HuH-7.5 (cell line): ENCODE measurements around the gene RHOT2.

Experiments
- DNase-seq: peaks from one replicate; pipeline ENCODE4 v3.0.0; 2011; ENCODE audit warnings: low spot score

The RHOT2 gene

DNA sequence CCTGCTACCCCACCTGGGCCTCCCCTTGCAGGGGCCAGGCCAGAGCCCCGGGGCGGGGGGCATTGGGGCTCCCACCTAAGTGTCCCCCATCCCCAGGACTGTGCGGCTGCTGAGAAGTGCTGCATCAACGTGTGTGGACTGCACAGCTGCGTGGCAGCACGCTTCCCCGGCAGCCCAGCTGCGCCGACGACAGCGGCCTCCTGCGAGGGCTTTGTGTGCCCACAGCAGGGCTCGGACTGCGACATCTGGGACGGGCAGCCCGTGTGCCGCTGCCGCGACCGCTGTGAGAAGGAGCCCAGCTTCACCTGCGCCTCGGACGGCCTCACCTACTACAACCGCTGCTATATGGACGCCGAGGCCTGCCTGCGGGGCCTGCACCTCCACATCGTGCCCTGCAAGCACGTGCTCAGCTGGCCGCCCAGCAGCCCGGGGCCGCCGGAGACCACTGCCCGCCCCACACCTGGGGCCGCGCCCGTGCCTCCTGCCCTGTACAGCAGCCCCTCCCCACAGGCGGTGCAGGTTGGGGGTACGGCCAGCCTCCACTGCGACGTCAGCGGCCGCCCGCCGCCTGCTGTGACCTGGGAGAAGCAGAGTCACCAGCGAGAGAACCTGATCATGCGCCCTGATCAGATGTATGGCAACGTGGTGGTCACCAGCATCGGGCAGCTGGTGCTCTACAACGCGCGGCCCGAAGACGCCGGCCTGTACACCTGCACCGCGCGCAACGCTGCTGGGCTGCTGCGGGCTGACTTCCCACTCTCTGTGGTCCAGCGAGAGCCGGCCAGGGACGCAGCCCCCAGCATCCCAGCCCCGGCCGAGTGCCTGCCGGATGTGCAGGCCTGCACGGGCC, 35.2 kb upstream of the RHOT2 start:
- no peak for DNase-seq

DNA sequence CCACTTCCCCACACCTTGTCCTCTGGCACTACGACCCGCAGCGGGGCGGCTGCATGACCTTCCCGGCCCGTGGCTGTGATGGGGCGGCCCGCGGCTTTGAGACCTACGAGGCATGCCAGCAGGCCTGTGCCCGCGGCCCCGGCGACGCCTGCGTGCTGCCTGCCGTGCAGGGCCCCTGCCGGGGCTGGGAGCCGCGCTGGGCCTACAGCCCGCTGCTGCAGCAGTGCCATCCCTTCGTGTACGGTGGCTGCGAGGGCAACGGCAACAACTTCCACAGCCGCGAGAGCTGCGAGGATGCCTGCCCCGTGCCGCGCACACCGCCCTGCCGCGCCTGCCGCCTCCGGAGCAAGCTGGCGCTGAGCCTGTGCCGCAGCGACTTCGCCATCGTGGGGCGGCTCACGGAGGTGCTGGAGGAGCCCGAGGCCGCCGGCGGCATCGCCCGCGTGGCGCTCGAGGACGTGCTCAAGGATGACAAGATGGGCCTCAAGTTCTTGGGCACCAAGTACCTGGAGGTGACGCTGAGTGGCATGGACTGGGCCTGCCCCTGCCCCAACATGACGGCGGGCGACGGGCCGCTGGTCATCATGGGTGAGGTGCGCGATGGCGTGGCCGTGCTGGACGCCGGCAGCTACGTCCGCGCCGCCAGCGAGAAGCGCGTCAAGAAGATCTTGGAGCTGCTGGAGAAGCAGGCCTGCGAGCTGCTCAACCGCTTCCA, 34.4 kb upstream of the RHOT2 start:
- DNase-seq, result no peak

DNA sequence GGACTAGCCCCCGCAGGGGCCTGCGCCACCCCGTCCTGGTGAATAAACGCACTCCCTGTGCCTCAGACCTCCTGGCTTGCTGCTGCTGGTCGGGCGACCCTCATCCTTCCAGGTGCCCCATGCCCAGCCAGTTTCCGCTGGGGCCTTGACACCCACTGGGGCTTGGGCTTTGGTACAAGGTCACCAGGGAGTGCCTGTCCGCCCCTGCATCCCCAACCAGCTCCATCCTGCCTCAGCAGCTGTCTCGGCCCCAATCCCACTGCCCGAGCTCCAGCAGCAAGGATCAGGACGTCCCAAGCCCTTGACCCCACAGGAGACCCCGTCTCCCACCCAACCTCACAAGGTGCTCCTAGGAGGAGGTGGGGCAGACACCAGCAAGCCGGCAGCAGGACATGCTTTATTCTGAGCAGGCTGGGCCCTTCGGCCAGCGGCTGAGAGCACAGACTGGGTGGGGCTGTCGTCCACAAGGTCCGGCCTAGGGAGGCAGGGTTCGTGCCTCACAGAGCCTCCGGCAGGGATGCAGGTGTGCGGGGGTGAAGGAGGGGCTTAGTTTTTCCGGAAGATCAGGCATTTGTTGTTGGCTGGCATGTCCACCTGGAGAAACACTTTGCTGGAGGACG, 33.8 kb upstream of the RHOT2 start:
- DNase-seq, result no peak

DNA sequence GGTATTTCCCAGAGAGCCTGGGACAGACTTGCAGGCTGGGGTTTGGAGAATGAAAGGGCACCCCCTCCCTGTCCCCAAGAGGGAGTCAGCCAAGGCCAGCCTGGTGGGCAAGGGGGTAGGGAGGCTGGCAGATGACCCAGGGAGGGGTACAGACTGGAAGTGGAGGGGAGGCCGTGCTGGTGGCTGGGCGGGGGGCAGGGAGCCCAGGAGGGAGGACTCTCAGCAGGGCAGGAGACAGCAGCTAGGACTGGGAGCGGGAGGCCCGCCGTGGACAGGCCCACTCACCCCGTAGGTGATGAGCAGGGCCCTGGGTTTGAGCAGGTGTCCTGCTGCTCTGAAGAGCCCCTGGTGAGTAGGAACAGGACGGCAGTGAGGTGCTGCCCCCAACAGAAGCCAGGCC, 32.9 kb upstream of the RHOT2 start:
- no peak for DNase-seq

DNA sequence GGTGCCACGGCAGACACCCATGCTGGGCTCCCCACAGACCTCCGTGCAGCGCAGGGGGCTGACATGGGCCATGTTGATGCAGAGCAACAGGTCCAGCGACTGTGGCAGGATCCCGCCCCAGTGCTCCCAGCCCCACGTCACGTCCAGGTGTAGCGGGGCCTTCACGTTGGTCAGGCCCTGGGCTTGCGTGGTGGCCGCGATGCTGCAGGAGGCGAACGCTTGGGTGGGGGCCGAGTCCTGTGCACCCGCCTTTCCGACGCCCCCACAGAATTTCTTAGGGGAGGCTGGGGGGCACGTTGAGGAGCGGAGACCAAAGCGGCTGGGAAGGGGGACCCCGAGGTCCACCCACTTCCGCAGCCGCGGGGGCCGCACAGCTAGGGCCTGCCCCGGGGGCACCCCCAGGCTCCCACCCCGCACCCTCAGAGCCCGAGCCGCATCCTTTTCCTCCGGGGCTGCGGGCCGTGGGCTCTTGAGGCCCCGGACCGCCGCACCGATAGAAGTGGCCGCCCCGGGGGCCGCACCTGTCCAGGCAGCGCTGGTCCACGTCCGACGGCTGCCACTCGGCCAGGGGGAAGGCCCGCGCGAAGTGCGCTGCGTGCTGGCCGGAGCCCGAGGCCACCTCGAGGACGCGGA, 32.2 kb upstream of the RHOT2 start:
- DNase-seq, result no peak

- DNase-seq, result peak; percentile 97
Observed at GRCh38 chr16:636206-637080, 31.5 kb upstream of the RHOT2 start, which contains the start of gene METTL26. Gene METTL26, minus strand, starts transcription at chr16:636305. Its CDS starts 15 bp downstream, at chr16:636290.

DNA sequence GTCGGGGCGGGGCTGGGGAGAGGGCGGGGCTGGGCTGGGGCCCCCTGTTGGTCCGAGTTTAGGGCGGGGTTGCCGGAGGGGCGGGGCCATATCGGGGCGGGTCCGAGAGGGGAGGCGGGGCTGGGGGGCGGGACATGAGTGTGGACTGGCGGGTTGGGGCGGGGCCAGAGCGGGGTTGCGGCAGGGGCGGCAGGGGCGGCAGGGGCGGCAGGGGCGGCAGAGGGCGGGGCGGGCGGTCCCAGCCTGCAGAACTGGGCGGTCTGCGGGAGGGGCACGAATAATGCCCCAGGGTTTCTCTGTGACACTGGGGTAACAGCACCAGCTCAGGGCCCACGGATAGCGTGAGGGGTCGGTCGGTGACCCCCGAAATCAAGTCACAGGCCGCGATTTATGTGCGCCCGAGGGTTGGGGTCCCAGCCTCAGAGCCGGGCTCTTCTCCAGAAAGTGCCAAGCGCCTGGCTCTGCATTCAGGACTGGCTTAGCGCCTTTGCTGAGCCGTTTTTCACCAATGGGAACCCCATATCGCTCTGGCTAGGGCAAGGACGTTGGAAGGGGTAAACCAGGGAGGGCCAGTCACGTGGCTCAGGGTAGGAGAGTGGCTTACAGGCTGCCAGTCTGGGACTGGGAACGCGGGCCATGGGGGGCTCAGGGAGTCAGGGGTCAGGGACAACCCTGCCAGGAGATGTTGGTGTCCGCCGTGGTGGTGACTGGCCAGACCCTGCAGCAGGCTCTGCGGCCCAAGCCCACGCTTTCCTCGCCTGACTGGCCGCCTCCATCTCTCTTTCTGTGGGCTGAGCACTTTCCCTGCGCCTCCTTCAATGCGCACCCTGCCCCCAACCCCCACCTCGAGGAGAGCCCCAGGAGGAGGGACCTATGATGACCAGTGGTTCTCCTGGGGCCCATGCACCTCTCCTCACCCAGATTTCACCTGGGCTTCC, 30.6 kb upstream of the RHOT2 start:
- DNase-seq, result peak; percentile 98

DNA sequence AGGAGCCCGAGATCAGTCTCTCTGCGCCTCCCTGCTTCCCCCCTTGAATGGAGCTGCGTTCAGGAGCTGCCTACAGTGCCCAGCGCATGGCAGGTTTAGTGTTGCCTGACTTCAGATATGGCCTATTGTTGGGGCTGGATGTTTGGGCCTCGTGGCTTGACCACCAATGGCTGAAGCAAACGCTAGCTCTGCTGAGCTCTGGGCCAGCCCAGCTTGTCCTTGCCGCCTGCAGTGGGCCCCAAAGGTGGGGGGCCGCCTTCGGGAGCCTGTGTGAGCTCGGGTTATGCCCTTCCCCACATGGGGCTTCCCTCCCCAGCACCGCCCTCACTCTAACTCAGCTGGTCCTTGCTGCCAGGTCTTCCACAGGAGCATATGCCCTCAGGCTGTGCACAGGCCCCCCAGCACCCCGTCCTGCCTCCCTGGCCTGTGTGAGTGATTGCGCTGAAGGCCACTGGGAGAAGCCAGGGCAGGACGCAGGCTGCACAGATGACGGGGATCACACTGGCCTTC, 29.8 kb upstream of the RHOT2 start:
- no peak for DNase-seq

GRCh38 chr16:638836-639235, 29.1 kb upstream of the RHOT2 start:
- no peak for DNase-seq

DNA sequence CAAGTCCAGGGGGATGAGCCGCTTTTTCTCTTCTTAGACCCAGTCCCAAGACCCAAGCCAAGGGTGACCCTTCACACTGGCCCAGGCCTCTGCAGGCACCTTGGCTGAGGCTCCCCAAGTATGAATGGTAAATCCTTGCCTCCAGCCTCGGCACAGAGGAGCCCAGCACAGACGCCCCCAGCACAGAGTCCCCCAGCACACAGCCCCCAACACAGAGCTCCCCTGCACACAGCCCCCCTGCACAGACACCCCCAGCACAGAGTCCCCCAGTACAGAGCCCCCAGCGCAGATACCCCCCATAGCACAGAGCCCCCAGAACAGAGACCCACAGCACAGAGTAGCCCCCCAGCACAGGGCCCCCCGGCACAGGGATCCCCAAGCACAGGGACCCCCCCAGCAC, 27.3 kb upstream of the RHOT2 start:
- no peak for DNase-seq

DNA sequence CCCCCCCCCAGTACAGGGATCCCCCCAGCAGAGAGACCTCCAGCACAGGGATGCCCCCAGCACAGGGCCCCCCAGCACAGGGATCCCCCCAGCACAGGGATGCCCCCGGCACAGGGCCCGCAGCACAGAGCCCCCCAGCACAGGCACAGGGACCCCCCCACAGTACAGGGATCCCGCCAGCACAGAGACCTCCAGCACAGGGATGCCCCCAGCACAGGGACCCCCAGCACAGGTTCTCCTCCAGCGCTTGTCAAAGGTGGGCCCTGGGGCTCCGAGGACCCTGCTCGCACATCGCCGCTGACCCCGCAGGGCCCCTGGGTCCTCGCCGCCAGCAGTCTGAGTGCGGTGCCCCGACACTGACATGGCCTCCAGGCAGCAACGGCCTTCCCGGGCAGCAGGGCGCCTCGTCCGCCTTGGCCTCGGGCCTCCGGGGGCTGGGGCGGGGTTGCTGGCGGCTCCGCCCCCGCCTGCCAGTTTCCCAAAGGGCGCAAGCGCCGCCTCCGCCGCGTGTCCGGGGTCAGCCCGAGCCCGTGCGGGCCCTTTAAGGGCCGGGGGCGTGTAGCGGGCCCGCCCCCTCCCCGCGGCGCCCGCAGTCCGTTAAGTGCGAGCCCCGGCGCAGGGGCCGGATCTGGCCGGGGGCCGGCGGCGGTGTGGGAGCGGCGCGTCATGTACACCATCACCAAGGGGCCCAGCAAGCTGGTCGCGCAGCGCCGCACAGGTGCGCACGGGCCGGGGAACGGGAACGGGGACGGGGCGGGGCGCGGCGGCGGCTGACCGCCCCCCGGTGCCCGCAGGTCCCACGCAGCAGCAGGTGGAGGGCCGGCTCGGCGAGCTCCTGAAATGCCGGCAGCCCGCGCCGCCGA, 26.4 kb upstream of the RHOT2 start, which contains the start of gene MCRIP2:
Gene MCRIP2, plus strand, starts transcription at position 503 of the 863 bp plus-strand sequence. Its CDS starts 164 bp downstream, at position 667.
- peak; percentile 94 for DNase-seq

GRCh38 chr16:642189-643049, 25.5 kb upstream of the RHOT2 start:
- peak; percentile 83 for DNase-seq

DNA sequence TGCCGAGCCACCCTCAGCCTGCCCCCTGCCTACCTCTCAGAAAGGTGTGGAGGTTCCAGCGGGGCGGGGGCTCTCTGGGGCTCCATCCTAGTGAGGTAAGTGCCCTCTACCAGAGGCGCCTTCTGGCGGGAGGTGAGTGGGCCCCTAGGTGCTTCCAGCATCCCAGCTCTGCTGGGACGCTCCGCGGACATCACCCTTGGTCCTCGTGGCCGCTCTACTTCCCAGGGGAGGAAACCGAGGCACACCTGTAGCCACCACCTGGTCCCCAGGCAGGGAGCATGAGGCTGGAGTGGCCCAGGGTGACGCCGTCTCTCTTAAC, 24.9 kb upstream of the RHOT2 start:
- DNase-seq, result no peak

GRCh38 chr16:644556-644955, 23.4 kb upstream of the RHOT2 start:
- no peak for DNase-seq

GRCh38 chr16:645852-646678, 21.9 kb upstream of the RHOT2 start:
- DNase-seq, result peak; percentile 93

DNA sequence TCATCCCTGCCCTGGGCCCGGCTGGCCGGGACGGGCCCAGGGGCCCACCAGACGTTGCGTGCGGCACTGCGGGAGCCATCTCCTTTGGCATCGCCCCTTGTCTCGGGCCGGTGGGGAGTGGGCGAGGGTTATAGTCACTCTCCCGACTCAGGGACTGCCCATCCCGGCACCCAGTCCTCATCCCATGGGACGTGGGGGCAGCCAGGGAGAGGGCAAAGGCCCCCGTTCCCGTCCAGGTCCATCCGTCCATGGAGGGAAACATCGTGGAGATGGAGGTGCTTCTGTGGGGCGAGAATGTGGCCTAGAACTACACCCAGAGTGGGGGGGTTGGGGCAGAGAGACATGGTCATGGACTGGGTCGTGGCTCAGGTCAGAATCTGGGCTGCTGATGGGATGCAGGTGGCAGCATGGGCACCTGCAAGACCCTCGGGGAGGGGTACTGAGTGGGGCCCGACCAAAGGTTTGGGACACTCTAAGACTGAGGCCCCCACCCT, 21.2 kb upstream of the RHOT2 start:
- DNase-seq, result no peak
